Astrocyte (in vitro differentiated cells and primary cell): ENCODE data around the gene ADCK1.

Experiments
- CTCF ChIP-seq: IDR thresholded peaks from 2 replicates; pipeline ENCODE4 v1.5.1; 2011; ENCODE audit warnings: low read depth, mild to moderate bottlenecking, inconsistent platforms, low read length, moderate library complexity; ENCODE audit not compliant: insufficient read depth
- EZH2 ChIP-seq: IDR thresholded peaks from 2 replicates; pipeline ENCODE4 v1.6.1; 2012; ENCODE audit warnings: mild to moderate bottlenecking, low read length, inconsistent platforms; ENCODE audit not compliant: insufficient read depth

GRCh38 chr14:77869340-77869739, 69.4 kb downstream of the ADCK1 start:
- TF ChIP-seq CTCF, result no peak
- TF ChIP-seq EZH2, result no peak
